Astrocyte of the spinal cord (primary cell): ENCODE data around the gene KLHL29.

Source experiments
- DNase-seq: peaks from one replicate; pipeline ENCODE4 v3.0.0; 2011; ENCODE audit warnings: low read depth, low spot score
- H3K4me3 ChIP-seq: 2 replicates; pipeline ENCODE4 v1.5.1; 2011; ENCODE audit warnings: low read depth, mild to moderate bottlenecking, low read length, moderate library complexity
- CTCF ChIP-seq: IDR thresholded peaks from 2 replicates; pipeline ENCODE4 v1.5.1; 2012; ENCODE audit warnings: low read depth, mild to moderate bottlenecking, low read length, inconsistent platforms
- in situ Hi-C: cut with HindIII; loops from 2 replicates; pipeline ENCODE4 v1.10.0; 2017; ENCODE audit warnings: low sequenced_read_pairs

The KLHL29 gene

GRCh38 chr2:23668756-23669304 lies 283.9 kb downstream of the KLHL29 start:
- in situ Hi-C loops: no loop called here
- H3K4me3 ChIP-seq: no peak overlapping the region
- no peak for DNase-seq
- no peak for TF ChIP-seq CTCF

GRCh38 chr2:23669413-23670244 lies 284.6 kb downstream of the KLHL29 start:
- in situ Hi-C loops: no loop called here
- DNase-seq: peak; percentile 22
- TF ChIP-seq CTCF: no peak
- no peak overlapping the region for H3K4me3 ChIP-seq

- in situ Hi-C loops: no loop called here
- no peak for TF ChIP-seq CTCF
These were observed 285.2 kb downstream of the KLHL29 start for GRCh38 chr2:23670245-23670592.

GRCh38 chr2:23673082-23673481 lies 288.1 kb downstream of the KLHL29 start:
- TF ChIP-seq CTCF: no peak
- in situ Hi-C loops: no loop called here
- DNase-seq: no peak
- H3K4me3 ChIP-seq: no peak overlapping the region

More at GRCh38 chr2:23670245-23670592, 285.2 kb downstream of the KLHL29 start:
- no peak for DNase-seq
- H3K4me3 ChIP-seq: no peak overlapping the region

GRCh38 chr2:23673830-23674679 lies 289.1 kb downstream of the KLHL29 start:
- H3K4me3 ChIP-seq: no peak overlapping the region
- in situ Hi-C loops: no loop called here
- TF ChIP-seq CTCF: no peak
- peak; percentile 10 for DNase-seq

- in situ Hi-C loops: no loop called here
- no peak for TF ChIP-seq CTCF
- no peak for DNase-seq
- H3K4me3 ChIP-seq: no peak overlapping the region
These were observed 290.5 kb downstream of the KLHL29 start for GRCh38 chr2:23675506-23675905.
